AG09319 (cell line): ENCODE results near the gene SIM1.

Experiments used
- DNase-seq: peaks from one replicate; pipeline ENCODE4 v3.0.0-alpha.2; 2010; ENCODE audit warnings: low read depth; ENCODE audit errors: extremely low read depth
- TF ChIP-seq, protein P1 (sequence below): IDR thresholded peaks from 2 replicates; pipeline ENCODE4 v1.5.1; 2011; ENCODE audit warnings: low read depth, mild to moderate bottlenecking, inconsistent platforms, low read length, moderate library complexity

SIM1 gene

DNA sequence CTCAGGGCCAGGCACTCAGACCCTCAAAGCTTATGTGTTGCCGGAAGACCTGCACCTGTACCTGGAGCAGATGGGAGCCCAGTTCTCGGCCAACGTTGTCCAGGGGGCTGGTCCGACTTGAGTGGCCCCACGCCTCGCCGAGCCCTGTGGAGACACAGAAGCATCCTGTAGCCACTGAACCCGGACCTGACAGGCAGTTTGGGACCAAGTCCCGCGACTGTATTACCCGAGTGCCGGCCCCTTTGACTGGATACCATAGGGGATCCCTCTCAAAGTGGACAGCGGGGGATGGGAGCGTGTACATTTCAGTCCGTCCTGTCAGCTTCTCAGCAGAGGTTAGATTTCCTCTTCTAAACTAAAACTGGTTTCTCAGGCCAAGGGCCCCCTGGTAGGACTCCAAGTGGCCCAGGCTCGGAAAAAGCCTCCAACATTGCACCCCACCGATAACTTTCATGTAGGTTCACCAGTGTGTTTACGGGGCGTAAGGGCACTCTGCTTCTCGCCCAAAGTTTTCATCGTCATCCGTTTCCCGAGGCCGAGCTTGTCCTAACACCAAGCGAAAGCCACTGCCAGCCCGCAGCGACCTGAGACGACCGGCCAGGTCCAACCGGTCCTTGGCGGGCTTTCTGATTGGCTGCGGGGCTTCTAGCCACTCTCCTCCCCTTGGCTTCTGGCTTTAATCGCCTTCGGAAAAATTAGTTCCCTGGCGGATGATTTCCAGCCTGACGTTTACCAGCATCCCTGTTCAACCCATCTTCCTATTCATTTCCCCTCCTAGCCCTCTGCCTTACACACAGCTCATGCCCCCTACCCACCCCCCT, 10.8 kb downstream of the SIM1 start:
- TF ChIP-seq, protein P1, sequence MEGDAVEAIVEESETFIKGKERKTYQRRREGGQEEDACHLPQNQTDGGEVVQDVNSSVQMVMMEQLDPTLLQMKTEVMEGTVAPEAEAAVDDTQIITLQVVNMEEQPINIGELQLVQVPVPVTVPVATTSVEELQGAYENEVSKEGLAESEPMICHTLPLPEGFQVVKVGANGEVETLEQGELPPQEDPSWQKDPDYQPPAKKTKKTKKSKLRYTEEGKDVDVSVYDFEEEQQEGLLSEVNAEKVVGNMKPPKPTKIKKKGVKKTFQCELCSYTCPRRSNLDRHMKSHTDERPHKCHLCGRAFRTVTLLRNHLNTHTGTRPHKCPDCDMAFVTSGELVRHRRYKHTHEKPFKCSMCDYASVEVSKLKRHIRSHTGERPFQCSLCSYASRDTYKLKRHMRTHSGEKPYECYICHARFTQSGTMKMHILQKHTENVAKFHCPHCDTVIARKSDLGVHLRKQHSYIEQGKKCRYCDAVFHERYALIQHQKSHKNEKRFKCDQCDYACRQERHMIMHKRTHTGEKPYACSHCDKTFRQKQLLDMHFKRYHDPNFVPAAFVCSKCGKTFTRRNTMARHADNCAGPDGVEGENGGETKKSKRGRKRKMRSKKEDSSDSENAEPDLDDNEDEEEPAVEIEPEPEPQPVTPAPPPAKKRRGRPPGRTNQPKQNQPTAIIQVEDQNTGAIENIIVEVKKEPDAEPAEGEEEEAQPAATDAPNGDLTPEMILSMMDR = no peak
- no peak for DNase-seq

DNA sequence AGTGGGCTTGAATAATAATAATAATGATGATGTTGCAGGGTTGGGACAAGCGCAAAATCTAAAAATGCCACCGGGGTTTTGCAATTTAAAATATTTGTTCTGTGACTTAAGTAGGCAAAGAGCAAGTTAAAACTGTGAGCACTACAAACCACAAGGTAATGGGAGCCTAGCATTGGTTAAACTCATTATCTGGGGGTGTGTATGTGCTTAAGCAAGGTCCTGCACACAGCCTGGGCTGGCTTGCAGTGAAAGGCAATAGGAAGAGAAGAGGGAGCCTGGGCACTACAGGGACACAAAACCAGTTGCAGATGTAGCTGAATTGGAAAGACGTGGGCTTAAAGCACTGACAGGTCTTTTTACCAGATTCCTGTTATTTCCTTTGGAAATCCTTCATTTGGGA, 11.7 kb downstream of the SIM1 start:
- DNase-seq = no peak
- TF ChIP-seq, protein P1 = no peak

DNA sequence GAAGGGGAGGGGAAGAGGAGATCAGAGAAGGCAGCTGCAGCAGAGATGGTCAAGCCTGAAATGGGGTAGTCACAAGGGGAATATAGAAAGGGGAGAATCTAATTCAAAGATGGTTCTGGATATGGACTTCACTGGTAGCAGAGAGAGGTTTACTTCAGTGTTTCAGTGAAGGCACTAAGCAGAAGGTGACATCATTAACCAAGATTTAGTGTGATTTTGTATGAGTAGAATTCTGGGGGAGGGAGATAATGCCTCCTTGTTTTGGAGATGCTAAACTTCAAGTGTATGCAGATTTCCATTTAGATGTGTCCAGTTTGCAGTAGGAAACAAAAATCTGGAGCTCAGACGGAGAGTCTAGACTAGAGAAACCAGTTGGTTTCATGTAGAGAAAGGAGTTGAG, 13.1 kb downstream of the SIM1 start:
- no peak for DNase-seq
- TF ChIP-seq, protein P1 = no peak

DNA sequence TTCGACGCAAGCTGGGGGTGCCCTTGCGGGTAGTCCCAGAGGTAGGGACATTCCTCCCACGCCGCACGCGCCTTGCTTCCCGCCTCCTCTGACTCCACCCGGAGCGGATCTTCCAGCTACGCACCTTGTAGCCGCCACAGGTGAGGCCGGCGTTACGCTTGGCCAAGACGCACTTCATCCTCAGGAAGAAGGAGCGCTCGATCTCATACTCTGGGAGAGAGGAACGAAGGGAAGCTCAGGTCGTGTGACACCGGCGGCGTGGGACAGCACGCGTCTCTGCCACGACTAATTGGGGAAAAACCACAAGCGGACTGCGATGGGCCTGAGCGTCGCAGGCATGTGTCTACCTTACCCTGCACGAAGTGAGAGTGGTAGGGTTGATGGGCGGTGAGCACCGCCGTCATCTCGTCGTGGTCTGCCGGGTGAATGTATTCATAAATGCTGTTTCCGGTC, 15.5 kb downstream of the SIM1 start:
- no peak for DNase-seq
- TF ChIP-seq, protein P1 = no peak

DNA sequence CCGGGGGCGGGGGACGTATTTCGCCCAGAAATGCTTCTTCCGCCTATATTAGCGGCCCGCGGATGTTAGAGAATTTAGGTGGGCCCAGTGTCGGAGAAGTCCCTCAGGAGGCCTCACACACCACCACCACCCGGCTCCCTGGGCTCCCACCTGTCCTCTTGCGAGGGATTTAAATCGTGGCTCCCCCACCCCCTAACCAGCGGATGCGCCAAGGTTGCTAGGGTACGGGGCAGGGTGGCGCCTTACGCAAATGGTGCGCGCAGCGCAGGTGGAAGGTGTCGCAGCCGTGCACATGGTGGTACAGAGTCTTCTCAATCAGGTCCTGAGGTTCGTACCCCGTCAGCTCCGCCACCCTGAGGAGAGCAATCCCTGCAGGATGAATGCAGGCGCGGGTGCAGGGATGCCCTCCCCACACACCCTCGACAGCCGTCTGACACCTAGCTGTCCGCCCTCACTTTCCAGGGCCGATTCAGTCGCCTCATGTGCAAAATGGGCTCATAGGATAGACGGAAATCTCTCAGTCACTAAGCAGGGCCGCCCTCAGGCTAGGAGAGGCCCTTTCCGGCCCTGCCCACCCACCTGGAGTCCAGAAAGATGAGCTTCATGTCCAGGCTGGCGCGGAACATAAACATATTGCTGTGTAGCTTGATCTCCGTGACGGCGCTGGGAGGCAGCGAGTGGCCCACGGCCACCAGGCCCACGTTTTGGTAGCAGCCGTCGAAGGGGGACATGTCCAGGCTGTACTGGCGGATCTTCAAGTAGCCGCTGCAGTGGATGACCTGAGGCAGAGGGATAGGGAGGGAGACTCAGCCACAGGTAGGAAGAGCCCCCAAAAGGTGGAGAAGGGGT, 16.6 kb downstream of the SIM1 start:
- TF ChIP-seq, protein P1 = no peak
- no peak for DNase-seq

DNA sequence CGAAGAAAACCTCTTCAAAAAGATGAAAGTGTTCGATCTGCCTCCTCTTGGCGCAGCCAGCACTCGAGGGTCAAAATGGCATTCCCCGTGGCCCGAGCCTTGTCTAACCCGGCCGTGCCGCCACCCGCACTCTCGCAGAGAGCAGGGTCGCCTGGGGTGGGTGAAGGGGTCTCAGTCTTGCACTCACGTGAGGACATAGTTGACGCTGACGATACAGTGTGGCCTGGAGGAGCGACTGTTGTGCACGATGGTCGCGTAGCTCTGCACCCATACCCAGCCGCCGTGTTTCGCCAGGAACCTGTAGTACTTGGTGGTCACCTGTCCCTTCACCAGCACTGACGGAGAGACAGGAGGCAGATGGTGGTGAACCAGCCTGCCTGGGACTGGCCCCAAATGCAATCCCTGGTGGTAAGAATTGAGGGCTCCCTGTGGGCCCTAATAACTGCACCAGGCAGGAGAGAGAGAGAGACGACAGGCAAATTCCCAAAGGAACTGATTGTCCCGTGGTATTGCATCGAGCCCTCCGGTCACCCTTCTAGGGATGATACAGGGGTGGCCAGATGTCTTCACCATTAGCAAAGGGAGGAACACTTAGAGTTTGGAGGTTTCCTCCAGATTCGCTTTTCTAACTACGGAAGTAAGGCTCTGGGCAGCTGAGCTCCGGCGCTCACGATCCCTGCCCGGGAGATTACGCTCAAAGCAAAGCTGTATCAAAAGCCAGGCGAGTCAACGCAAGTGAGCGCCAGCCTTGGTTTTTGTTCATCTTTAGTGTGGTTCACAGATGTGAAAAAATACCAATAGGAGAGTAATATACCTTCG, 17.4 kb downstream of the SIM1 start:
- DNase-seq = no peak
- TF ChIP-seq, protein P1 = no peak
